GM19372 (cell line): Measurements from ENCODE around the gene HLA-DMA.

Experiments
- ATAC-seq: cut with Tn5 transposase; IDR thresholded peaks from one replicate; pipeline ENCODE4 v1.9.1; 2021; ENCODE audit warnings: mild to moderate bottlenecking, low read depth, moderate library complexity; ENCODE audit not compliant: unreplicated experiment

HLA-DMA gene

GRCh38 chr6:32952817-32953739, at the start of gene HLA-DMA:
HLA-DMA (minus strand) TSS chr6:32953097; CDS start chr6:32953036, 61 bp downstream.
- peak; percentile 87 for ATAC-seq

GRCh38 chr6:33001685-33002084, 48.8 kb upstream of the HLA-DMA start:
- no peak for ATAC-seq

GRCh38 chr6:33000055-33000454, 47.2 kb upstream of the HLA-DMA start:
- ATAC-seq = no peak

- ATAC-seq = no peak
Measured at GRCh38 chr6:32995448-32995847, 42.6 kb upstream of the HLA-DMA start.

GRCh38 chr6:32993363-32993973, 40.6 kb upstream of the HLA-DMA start:
- no peak for ATAC-seq

GRCh38 chr6:32991972-32992371, 39.1 kb upstream of the HLA-DMA start:
- no peak for ATAC-seq

- no peak for ATAC-seq
Measured at GRCh38 chr6:32989368-32989767, 36.5 kb upstream of the HLA-DMA start.

- no peak for ATAC-seq
Measured at GRCh38 chr6:32984622-32985389, 31.9 kb upstream of the HLA-DMA start.

GRCh38 chr6:32983964-32984621, 31.2 kb upstream of the HLA-DMA start:
- no peak for ATAC-seq

- ATAC-seq = no peak
Measured at GRCh38 chr6:32983493-32983848, 30.6 kb upstream of the HLA-DMA start.

GRCh38 chr6:32982702-32983492, 30.0 kb upstream of the HLA-DMA start:
- ATAC-seq = no peak

GRCh38 chr6:32982084-32982701, 29.3 kb upstream of the HLA-DMA start:
- ATAC-seq = no peak

GRCh38 chr6:32980488-32981038, 27.7 kb upstream of the HLA-DMA start:
- ATAC-seq = no peak

- no peak for ATAC-seq
Measured at GRCh38 chr6:32979720-32980487, 27.0 kb upstream of the HLA-DMA start.

- no peak for ATAC-seq
Measured at GRCh38 chr6:32977953-32978324, 25.0 kb upstream of the HLA-DMA start.

GRCh38 chr6:32977272-32977952, 24.5 kb upstream of the HLA-DMA start:
- ATAC-seq = no peak

GRCh38 chr6:32976334-32977069, 23.6 kb upstream of the HLA-DMA start:
- no peak for ATAC-seq
